Measurements from ENCODE around the gene NUCB1. TPM values are rescaled to one million over a fixed set of nuclear protein-coding genes. Genes with fewer than 3 reads are reported as not detected.

Gene NUCB1
- total RNA-seq, 2 experiments from 2014 or later, result 73.7 to 77.0 TPM

DNA sequence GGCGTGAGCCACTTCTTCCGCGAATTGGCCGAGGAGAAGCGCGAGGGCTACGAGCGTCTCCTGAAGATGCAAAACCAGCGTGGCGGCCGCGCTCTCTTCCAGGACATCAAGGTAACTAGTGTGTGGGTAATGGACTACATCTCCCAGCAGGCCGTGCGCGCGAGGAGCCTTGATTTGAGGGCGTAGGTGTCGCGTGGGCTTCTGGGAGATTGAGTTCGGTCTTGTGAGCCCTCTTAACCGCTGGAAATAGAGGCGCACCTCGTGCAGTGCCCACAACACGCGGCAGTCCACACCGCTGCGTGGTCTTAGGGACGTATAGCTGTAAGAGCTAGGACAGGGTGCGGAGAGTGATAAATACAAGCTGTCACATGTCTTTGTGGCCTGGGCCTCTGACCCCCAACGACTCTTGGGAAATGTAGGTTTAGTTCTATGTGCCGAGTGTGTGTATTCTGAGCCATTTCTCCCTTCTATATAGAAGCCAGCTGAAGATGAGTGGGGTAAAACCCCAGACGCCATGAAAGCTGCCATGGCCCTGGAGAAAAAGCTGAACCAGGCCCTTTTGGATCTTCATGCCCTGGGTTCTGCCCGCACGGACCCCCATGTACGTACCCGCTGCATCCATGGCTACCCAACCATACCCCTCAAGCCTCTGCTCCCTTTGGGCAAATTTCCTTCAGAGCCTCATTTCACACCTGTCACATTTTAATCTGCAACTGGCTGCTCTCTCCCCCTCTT, 65.9 kb downstream of the NUCB1 start:
- peak overlapping the region; percentile 85 for H3K4me3 ChIP-seq (ENCODE audit: low read length)
- peak; percentile 83 for ATAC-seq (ENCODE audit: poor library complexity)
- Mint-ChIP-seq H3K27ac (peak overlapping the region; percentile 97), H3K4me1 (ENCODE audit: low read depth) (peaks cover 51% of the 10 kb centered on the region), H3K36me3 (ENCODE audit: low read depth) (peaks cover 42% of the 10 kb centered on the region), H3K27me3 (no peaks in the 10 kb centered on the region), H3K4me3 (peak overlapping the region; percentile 97), H3K9me3 (no peaks in the 10 kb centered on the region)
- H3K27ac ChIP-seq (ENCODE audit: low read depth in 1 of 2, low read length in 2 of 2), result peak overlapping the region; percentile 67 to 71
- intact Hi-C loops (cut with DNase I, micrococcal nuclease), result loop anchor here (1.0 to 5.0 kb wide), 5 partner anchors 11 to 319 kb away; partner anchors contain the start of genes CA11 (in 1 of the 2), NUCB1 (in 1 of the 2) and PPP1R15A (in 1 of the 2)
- peaks cover 57% of the 10 kb centered on the region for H3K4me1 ChIP-seq (ENCODE audit: insufficient read depth, low read length)
- peaks cover 0 to 3% of the 10 kb centered on the region in 2 experiments for H3K9me3 ChIP-seq (ENCODE audit: control insufficient read depth in 1 of 2, insufficient read depth in 1 of 2, low read length in 2 of 2)
- H3K36me3 ChIP-seq (ENCODE audit: insufficient read depth, low read length), result peaks cover 39% of the 10 kb centered on the region
- DNase-seq, result peak; percentile 81 to 94 (median 86)
- POLR2A ChIA-PET, result interaction anchor here (0.8 to 3.8 kb wide), 20 partner anchors 11 to 698 kb away, joined by 3 to 41 read pairs (median 4); partner anchors contain the start of genes BAX, CA11, DHDH and GYS1
- TF ChIP-seq, protein P1, sequence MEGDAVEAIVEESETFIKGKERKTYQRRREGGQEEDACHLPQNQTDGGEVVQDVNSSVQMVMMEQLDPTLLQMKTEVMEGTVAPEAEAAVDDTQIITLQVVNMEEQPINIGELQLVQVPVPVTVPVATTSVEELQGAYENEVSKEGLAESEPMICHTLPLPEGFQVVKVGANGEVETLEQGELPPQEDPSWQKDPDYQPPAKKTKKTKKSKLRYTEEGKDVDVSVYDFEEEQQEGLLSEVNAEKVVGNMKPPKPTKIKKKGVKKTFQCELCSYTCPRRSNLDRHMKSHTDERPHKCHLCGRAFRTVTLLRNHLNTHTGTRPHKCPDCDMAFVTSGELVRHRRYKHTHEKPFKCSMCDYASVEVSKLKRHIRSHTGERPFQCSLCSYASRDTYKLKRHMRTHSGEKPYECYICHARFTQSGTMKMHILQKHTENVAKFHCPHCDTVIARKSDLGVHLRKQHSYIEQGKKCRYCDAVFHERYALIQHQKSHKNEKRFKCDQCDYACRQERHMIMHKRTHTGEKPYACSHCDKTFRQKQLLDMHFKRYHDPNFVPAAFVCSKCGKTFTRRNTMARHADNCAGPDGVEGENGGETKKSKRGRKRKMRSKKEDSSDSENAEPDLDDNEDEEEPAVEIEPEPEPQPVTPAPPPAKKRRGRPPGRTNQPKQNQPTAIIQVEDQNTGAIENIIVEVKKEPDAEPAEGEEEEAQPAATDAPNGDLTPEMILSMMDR (IDR thresholded peaks at IDR 0.05), result no peak
- peaks cover 0 to 2% of the 10 kb centered on the region in 2 experiments for H3K27me3 ChIP-seq (ENCODE audit: control insufficient read depth in 1 of 2, insufficient read depth in 2 of 2, low read length in 2 of 2)
- CTCF ChIA-PET, result interaction anchor here (1.1 to 1.2 kb wide), 2 partner anchors 27 to 227 kb away, joined by 3 read pairs; partner anchors contain the start of genes GYS1 and RUVBL2

DNA sequence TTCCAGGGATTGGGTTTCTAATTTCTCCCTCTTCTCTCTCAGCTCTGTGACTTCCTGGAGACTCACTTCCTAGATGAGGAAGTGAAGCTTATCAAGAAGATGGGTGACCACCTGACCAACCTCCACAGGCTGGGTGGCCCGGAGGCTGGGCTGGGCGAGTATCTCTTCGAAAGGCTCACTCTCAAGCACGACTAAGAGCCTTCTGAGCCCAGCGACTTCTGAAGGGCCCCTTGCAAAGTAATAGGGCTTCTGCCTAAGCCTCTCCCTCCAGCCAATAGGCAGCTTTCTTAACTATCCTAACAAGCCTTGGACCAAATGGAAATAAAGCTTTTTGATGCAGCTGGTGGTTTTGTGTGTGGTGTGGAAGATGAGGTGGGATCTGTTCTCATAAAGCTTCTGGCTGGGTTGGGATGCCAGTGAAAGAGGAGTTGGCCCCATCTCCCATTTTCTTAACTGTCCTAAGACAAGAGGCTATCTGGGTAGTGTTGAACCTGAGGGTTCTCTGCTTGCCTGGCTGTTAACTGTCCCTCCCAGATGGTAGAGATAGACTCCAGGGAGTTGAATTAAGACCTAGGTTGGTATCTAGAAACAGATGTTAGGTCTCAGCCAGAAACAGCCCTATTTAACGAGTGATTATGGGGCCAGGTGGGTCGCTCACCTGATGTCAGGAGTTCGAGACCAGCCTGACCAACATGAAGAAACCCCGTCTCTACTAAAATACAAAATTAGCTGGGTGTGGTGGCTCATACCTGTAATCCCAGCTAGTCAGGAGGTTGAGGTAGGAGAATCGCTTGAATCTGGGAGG, 66.6 kb downstream of the NUCB1 start:
- peaks cover 47% of the 10 kb centered on the region for H3K36me3 Mint-ChIP-seq (ENCODE audit: low read depth)
- Histone ChIP-seq H3K4me1 (ENCODE audit: insufficient read depth, low read length) (peaks cover 56% of the 10 kb centered on the region), H3K36me3 (ENCODE audit: insufficient read depth, low read length) (peaks cover 42% of the 10 kb centered on the region), H3K4me3 (ENCODE audit: low read length) (peak overlapping the region; percentile 85), H3K27ac (ENCODE audit: low read depth in 1 of 2, low read length in 2 of 2) (peak overlapping the region in 1 of 2 donors; percentile 71), H3K9me3 (ENCODE audit: control insufficient read depth in 1 of 2, insufficient read depth in 1 of 2, low read length in 2 of 2) (peaks cover 0 to 3% of the 10 kb centered on the region in 2 experiments), H3K27me3 (ENCODE audit: control insufficient read depth in 1 of 2, insufficient read depth in 2 of 2, low read length in 2 of 2) (peaks cover 0 to 2% of the 10 kb centered on the region in 2 experiments)
- TF ChIP-seq, protein P1 (IDR thresholded peaks at IDR 0.05), result no peak
- no peaks in the 10 kb centered on the region for H3K27me3 Mint-ChIP-seq
- no peak for DNase-seq
- H3K4me1 Mint-ChIP-seq (ENCODE audit: low read depth), result peaks cover 53% of the 10 kb centered on the region
- peak overlapping the region; percentile 97 for H3K4me3 Mint-ChIP-seq
- POLR2A ChIA-PET, result interaction anchor here (0.9 to 3.8 kb wide), 19 partner anchors 10 to 673 kb away, joined by 3 to 41 read pairs (median 4); partner anchors contain the start of genes BAX, DHDH, GYS1 and NUCB1
- peak overlapping the region; percentile 97 for H3K27ac Mint-ChIP-seq
- H3K9me3 Mint-ChIP-seq, result no peaks in the 10 kb centered on the region
- intact Hi-C loops (cut with DNase I, micrococcal nuclease), result loop anchor here in 1 of 2 experiments (5.0 kb wide), 2 partner anchors 109 to 319 kb away; partner anchors contain the start of gene CA11
- ATAC-seq (ENCODE audit: poor library complexity), result no peak
- CTCF ChIA-PET, result interaction anchor here (1.4 kb wide), 1 partner anchor 27 kb away, joined by 5 read pairs; the partner anchor contains the start of genes GYS1 and RUVBL2

Data from CD4-positive, alpha-beta T cell (primary cell).